Neural cell (in vitro differentiated cells): ENCODE data around the gene PLCB1. TPM values are rescaled to one million over a fixed set of nuclear protein-coding genes. Genes with fewer than 3 reads are reported as not detected.

Source experiments
- H2AFZ ChIP-seq: fragments of 200-600, 300-800 bp; sonication (generic), shearing (Covaris generic); 2 replicates; pipeline ENCODE4 v1.6.0; 2014; ENCODE audit warnings: low read depth, mild to moderate bottlenecking, antibody characterized with exemption, low read length, moderate library complexity
- H3F3A ChIP-seq: fragments of 200-600 bp; shearing (Covaris generic); 2 replicates; pipeline ENCODE4 v1.6.1; 2016; ENCODE audit warnings: mild to moderate bottlenecking, moderate library complexity, mixed read lengths, antibody characterized with exemption, low read length; ENCODE audit not compliant: insufficient read depth, poor library complexity, severe bottlenecking
- H3K27ac ChIP-seq: fragments of 200-600, 300-800 bp; sonication (generic), shearing (Covaris generic); 2 replicates; pipeline ENCODE4 v1.5.1; 2014; ENCODE audit warnings: mild to moderate bottlenecking, low read length, moderate library complexity
- H3K27me3 ChIP-seq: fragments of 300-800, 200-600 bp; sonication (generic), shearing (Covaris generic); 2 replicates; pipeline ENCODE4 v1.6.0; 2014; ENCODE audit warnings: mild to moderate bottlenecking, low read depth, low read length, moderate library complexity; ENCODE audit not compliant: insufficient read depth
- H3K36me3 ChIP-seq: fragments of 300-800, 200-600 bp; sonication (generic), shearing (Covaris generic); 2 replicates; pipeline ENCODE4 v1.5.1; 2014; ENCODE audit warnings: mild to moderate bottlenecking, antibody characterized with exemption, low read length, moderate library complexity; ENCODE audit not compliant: insufficient read depth
- H3K4me2 ChIP-seq: fragments of 300-800, 200-600 bp; sonication (generic), shearing (Covaris generic); 2 replicates; pipeline ENCODE4 v1.6.0; 2014; ENCODE audit warnings: mild to moderate bottlenecking, low read length
- H3K4me3 ChIP-seq: fragments of 300-800, 200-600 bp; sonication (generic), shearing (Covaris generic); 2 replicates; pipeline ENCODE4 v1.5.1; 2014; ENCODE audit warnings: mild to moderate bottlenecking, low read length, moderate library complexity
- H3K79me2 ChIP-seq: fragments of 200-600 bp; shearing (Covaris generic); replicated peaks from 2 replicates; pipeline ENCODE4 v1.6.0; 2014; ENCODE audit warnings: mild to moderate bottlenecking, low read length, moderate library complexity; ENCODE audit not compliant: insufficient read depth
- H3K9ac ChIP-seq: fragments of 300-800, 200-600 bp; sonication (generic), shearing (Covaris generic); 2 replicates; pipeline ENCODE4 v1.6.1; 2016; ENCODE audit warnings: mild to moderate bottlenecking, low read length, mixed read lengths
- H3K9me2 ChIP-seq: fragments of 200-600 bp; shearing (Covaris generic); 2 replicates; pipeline ENCODE4 v1.6.1; 2016; ENCODE audit warnings: mild to moderate bottlenecking, low read length, mixed read lengths; ENCODE audit not compliant: insufficient read depth
- H3K9me3 ChIP-seq: fragments of 200-600, 300-800 bp; sonication (generic), shearing (Covaris generic); 2 replicates; pipeline ENCODE4 v1.6.1; 2016; ENCODE audit warnings: mild to moderate bottlenecking, mixed run types, low read length, moderate library complexity, mixed read lengths
- H4K20me1 ChIP-seq: fragments of 200-600 bp; shearing (Covaris generic); 2 replicates; pipeline ENCODE4 v1.6.1; 2016; ENCODE audit warnings: mild to moderate bottlenecking, mixed run types; ENCODE audit not compliant: insufficient read depth
- EP300 ChIP-seq: fragments of 450-650 bp; conservative IDR thresholded peaks from 2 replicates; pipeline ENCODE4 v1.6.1; 2014; ENCODE audit warnings: antibody characterized with exemption, mild to moderate bottlenecking, moderate library complexity; ENCODE audit not compliant: poor library complexity, severe bottlenecking
- EZH2 ChIP-seq: fragments of 200-600, 300-800 bp; shearing (Covaris generic), sonication (generic); IDR thresholded peaks from 2 replicates; pipeline ENCODE4 v1.6.1; 2014; ENCODE audit warnings: antibody characterized with exemption, low read length, borderline replicate concordance, mild to moderate bottlenecking; ENCODE audit not compliant: insufficient read depth, poor library complexity, severe bottlenecking
- MXI1 ChIP-seq: fragments of 450-650 bp; conservative IDR thresholded peaks from 2 replicates; pipeline ENCODE4 v1.6.1; 2014; ENCODE audit warnings: antibody characterized with exemption, mild to moderate bottlenecking; ENCODE audit not compliant: poor library complexity, severe bottlenecking
- POLR2AphosphoS5 ChIP-seq: IDR thresholded peaks from 2 replicates; pipeline ENCODE4 v1.6.1; 2012
- RAD21 ChIP-seq: fragments of 450-650 bp; conservative IDR thresholded peaks from 2 replicates; pipeline ENCODE4 v1.6.1; 2014; ENCODE audit warnings: antibody characterized with exemption, mild to moderate bottlenecking, moderate library complexity
- REST ChIP-seq: IDR thresholded peaks from 2 replicates; pipeline ENCODE4 v1.6.1; 2012; ENCODE audit warnings: borderline replicate concordance
- SMC3 ChIP-seq: fragments of 450-650 bp; conservative IDR thresholded peaks from 2 replicates; pipeline ENCODE4 v1.6.1; 2014; ENCODE audit warnings: antibody characterized with exemption, mild to moderate bottlenecking, moderate library complexity; ENCODE audit not compliant: poor library complexity
- TAF1 ChIP-seq: IDR thresholded peaks from 2 replicates; pipeline ENCODE4 v1.6.1; 2012; ENCODE audit warnings: low read depth
- polyA plus RNA-seq: library from polyadenylated mRNA; depleted of rRNA; stranded (reverse); fragments of >200 nt; gene quantifications from 2 replicates; pipeline ENCODE4 v1.2.3, GENCODE V29; 2014
- TF ChIP-seq, protein P1 (sequence below): fragments of 450-650 bp; IDR thresholded peaks from 2 replicates; pipeline ENCODE4 v1.5.1; 2014; ENCODE audit warnings: antibody characterized with exemption, mild to moderate bottlenecking, moderate library complexity; ENCODE audit not compliant: poor library complexity, severe bottlenecking

PLCB1 gene
- polyA plus RNA-seq, 1 donor from 2014 or later, result 11.4 TPM

DNA sequence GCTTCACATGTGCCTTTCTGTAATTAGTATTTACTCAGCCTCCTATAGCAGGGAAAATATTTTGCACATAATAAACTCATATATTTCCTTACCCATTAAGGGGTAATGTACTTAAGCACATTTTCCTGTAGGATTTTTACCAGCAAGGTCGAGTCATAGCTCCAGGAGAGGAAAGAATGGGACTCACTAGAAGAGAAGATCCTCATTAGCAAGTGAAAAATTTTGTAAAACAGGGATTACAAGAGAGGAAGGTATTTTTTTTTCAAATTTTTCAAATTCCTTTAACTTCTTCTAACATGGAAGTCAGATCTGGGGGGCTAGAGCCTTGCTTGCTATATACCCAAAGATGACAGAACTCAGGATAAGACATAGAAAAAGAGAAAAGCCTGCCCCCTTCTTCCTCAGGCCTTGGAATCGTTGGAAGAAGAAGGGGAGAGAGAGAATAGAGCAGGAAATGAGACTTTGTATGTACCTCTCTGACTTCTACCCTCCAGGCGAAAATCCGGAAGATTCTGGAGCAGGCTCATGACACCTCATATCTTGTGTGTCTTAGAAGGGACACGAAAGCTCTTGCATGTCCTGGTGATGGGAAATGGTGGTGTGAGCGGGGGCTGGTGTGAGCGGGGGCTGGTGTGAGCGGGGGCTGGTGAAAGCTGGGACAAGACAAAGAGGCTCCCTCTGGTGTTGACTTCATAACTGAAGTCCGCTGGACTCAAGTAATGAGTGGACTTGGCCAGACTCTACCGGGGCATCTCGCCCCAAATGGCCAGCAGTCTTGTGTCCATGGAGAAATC is 679.9 kb downstream of the PLCB1 start:
- H3K9me3 ChIP-seq, result no peaks in the 10 kb centered on the region
- H3K9me2 ChIP-seq, result no peaks in the 10 kb centered on the region
- no peaks in the 10 kb centered on the region for H4K20me1 ChIP-seq
- no peak for TF ChIP-seq TAF1
- TF ChIP-seq REST, result no peak
- no peak for TF ChIP-seq MXI1
- no peak for TF ChIP-seq RAD21
- no peak for TF ChIP-seq EZH2
- no peak for TF ChIP-seq POLR2AphosphoS5
- TF ChIP-seq, protein P1, sequence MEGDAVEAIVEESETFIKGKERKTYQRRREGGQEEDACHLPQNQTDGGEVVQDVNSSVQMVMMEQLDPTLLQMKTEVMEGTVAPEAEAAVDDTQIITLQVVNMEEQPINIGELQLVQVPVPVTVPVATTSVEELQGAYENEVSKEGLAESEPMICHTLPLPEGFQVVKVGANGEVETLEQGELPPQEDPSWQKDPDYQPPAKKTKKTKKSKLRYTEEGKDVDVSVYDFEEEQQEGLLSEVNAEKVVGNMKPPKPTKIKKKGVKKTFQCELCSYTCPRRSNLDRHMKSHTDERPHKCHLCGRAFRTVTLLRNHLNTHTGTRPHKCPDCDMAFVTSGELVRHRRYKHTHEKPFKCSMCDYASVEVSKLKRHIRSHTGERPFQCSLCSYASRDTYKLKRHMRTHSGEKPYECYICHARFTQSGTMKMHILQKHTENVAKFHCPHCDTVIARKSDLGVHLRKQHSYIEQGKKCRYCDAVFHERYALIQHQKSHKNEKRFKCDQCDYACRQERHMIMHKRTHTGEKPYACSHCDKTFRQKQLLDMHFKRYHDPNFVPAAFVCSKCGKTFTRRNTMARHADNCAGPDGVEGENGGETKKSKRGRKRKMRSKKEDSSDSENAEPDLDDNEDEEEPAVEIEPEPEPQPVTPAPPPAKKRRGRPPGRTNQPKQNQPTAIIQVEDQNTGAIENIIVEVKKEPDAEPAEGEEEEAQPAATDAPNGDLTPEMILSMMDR, result no peak
- no peak for TF ChIP-seq EP300
- no peak for TF ChIP-seq SMC3
- H2AFZ ChIP-seq, result no peak overlapping the region
- H3K9ac ChIP-seq, result no peak overlapping the region
- H3K36me3 ChIP-seq, result no peaks in the 10 kb centered on the region
- H3K4me2 ChIP-seq, result no peak overlapping the region
- H3K27ac ChIP-seq, result no peak overlapping the region
- H3K27me3 ChIP-seq, result no peaks in the 10 kb centered on the region
- H3K4me3 ChIP-seq, result no peak overlapping the region
- no peaks in the 10 kb centered on the region for H3F3A ChIP-seq
- no peaks in the 10 kb centered on the region for H3K79me2 ChIP-seq

GRCh38 chr20:8812817-8813216 is 680.8 kb downstream of the PLCB1 start:
- Histone ChIP-seq H3K36me3 (no peaks in the 10 kb centered on the region), H3F3A (no peaks in the 10 kb centered on the region), H2AFZ (no peak overlapping the region), H3K4me3 (no peak overlapping the region), H3K79me2 (no peaks in the 10 kb centered on the region), H3K9me2 (no peaks in the 10 kb centered on the region), H3K27me3 (no peaks in the 10 kb centered on the region), H3K4me2 (no peak overlapping the region), H3K9ac (no peak overlapping the region), H3K9me3 (no peaks in the 10 kb centered on the region), H3K27ac (no peak overlapping the region), H4K20me1 (no peaks in the 10 kb centered on the region)
- TF ChIP-seq REST (peak; percentile 19), POLR2AphosphoS5 (peak; percentile 69), EZH2 (no peak)
- TF ChIP-seq, protein P1, result no peak
